Islet precursor cell (in vitro differentiated cells): ENCODE results near the gene UTS2R.

ENCODE experiments used
- DNase-seq: peaks from one replicate; pipeline ENCODE4 v3.0.0-alpha.2; 2018

UTS2R gene

DNA sequence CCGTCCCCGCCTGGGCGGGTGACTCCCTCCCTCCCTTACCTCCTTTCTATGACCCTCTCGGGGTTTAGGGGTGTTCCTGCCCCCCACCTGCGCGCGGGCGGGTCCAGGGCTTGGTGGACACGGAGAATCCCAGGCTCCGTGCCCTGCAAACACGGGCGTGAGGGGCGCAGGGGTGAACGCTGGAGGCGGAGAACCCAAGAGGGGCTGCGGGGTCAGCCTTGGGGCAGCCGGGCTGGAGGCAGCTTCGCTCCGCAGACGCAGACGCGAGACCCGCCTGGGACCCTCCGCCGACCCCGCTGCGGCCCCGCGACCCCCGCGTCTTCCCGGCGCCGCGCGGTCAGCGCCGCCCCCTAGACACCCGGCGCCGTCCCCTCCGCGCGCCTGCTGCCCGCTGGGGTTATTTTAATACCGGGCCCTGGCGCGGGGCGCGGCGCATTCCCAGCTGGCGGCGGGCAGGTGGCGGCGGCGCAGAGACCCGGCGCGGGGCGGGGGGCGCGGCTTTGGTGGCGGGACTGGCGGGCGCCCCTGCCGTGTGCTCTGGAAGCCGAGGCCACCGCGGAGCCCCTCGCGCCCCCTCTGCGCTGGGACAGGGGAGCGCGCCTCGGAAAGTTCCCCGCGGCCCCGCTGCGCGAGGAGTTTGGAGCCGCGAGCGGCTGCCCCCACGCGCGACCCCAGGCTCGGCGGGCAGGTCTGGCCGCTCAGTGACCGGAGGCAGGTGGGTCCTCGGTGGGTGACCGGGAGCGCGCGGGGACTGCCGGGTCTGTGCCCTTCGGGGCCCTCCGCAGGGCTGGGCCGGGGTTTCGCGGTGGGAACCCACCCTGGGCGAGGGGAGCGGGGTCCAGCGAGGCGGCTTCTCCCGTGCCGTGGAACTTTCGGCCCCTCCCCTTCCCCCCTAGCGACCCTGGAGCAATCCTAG lies at the start of gene UTS2R:
Gene UTS2R, plus strand, starts transcription at position 433 of the 916 bp plus-strand sequence. CDS start 2,560 bp downstream, outside the sequence.
- DNase-seq, result no peak

DNA sequence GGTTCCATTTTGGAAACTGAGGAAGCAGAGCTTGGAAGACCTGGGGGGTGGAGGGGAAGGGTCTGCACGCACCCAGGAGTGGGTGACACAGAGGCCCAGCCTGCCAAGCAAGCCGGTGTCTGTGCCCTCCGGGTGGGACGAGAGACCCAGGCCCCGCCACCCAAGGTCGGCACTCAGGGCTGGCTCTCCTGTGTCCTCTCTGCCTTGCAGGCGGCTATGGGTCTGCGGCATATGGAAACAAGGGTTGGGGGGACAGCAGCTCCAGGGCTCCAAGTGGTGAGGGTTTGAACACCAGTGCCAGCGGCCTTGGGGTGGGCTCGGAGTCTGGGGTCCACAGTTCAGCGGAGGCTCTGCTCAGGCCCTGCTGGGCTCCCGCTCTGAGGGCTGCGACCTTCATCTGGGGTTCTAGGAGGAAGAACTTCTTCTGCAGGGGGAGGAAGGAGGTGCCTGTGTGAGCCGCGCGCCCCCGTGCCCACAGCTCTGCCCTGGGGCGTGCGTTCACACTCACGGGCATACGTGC lies 49.6 kb upstream of the UTS2R start:
- DNase-seq, result no peak

DNA sequence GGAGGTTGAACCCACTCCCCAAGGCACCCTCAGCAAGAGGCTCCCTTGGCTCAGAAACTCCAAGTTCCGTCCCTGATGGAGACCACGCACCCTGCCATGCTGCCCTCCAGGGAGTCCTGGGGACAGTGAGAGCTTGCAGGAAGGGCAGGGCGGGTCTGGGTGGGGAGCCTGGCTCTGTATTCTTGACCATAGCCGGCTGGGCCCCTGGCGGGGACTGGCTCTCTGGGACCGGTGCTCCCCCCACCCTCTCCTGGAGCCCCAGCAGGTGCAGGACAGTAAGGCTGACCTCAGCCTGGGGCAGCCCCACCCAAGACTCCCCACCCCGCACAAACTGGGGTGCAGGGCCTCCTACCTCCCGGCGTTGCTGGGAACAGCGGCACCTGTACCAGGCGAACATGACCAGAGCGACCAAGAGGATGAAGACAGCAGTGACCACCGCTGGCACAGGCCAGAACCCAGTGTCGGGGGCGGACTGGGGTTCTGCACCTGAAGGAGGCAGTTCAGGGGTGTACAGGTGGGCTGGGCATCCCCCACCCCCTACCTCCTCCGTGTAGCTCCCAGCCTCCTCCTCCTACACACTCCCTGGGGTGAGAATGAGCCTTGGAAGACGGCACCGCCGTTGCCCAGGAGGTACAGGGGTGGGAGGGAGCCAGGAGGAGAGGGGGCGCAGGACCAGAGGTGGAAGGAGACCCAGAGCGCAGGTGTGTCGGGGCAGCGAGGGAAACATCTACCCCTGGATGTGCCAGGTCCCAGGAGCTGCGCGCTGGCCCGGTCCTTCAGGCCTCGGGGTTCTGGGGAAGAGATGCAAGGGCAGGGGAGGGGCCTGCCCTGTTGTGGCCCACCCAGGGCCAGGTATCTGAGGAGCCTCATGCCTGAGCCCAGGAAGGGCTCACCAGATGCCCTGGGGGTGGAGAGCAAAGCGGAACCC lies 48.8 kb upstream of the UTS2R start:
- DNase-seq, result no peak

DNA sequence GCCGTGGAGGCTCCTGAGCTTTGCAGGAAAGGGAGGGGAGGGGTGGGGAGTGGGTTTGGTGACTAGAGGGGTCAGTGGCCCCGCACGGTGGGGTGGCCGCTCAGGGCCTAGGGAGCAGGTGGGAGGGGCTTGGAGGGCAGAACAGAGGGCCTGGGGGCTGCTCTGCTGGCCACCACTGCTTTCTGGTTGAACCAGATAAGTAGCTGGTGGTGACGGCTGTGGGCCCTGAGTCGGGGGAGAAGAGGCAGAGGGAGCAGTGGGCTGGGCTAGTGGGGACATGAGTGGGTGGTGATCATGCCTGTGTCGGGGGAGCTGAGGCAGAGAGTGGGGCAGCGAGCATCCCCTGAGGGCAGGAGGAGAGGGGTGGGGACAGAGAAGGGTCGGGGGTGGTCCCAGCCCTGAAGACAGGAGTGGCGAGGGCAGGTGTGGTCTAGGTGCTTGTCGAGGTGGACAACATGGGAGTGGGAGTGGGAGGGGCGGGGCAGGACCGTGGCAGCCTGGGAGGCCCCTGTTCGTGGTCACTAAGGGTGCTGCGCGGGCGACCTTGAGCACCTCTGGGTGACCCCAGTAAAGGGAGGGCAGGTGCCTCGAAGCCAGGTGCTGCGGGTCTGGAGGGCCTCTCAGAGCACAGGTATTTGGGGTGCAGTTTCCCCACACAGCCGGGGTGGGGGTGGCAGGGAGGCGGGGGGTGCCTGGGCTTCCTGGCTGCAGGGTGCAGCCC lies 47.9 kb upstream of the UTS2R start:
- no peak for DNase-seq

DNA sequence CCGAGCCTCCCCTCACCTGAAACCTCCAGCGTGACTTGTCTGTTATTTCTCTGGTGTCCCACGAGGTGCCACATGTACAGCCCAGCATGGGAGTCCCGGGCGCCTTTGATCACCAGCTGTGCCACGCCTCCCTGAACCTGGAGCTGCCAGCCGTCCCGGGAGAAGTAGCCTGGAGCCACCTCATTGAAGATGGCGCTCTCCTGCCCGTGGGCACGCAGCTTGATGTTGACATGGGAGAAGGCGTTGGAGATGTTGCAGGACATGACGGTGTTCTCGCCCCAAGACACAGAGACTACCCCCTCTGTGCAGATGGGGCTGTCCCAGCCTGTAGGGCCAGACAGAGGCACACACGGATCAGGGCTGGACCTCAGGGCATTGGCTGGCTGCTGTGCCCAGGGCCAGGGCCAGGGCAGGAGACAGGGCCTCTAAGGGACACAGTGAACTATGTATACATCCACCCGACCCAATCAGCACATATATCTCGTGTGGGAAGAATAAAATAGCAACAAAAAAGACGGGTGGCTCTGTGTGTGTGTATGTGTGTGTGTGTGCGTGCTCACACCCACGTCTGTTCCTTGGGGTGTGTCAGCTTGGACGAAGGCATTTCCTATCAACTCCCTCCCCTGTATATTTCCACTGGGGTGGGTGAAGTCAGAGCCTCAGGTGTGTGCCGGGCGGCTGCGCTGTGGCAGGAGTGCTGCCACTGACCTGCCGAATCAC lies 46.8 kb upstream of the UTS2R start:
- DNase-seq, result no peak

DNA sequence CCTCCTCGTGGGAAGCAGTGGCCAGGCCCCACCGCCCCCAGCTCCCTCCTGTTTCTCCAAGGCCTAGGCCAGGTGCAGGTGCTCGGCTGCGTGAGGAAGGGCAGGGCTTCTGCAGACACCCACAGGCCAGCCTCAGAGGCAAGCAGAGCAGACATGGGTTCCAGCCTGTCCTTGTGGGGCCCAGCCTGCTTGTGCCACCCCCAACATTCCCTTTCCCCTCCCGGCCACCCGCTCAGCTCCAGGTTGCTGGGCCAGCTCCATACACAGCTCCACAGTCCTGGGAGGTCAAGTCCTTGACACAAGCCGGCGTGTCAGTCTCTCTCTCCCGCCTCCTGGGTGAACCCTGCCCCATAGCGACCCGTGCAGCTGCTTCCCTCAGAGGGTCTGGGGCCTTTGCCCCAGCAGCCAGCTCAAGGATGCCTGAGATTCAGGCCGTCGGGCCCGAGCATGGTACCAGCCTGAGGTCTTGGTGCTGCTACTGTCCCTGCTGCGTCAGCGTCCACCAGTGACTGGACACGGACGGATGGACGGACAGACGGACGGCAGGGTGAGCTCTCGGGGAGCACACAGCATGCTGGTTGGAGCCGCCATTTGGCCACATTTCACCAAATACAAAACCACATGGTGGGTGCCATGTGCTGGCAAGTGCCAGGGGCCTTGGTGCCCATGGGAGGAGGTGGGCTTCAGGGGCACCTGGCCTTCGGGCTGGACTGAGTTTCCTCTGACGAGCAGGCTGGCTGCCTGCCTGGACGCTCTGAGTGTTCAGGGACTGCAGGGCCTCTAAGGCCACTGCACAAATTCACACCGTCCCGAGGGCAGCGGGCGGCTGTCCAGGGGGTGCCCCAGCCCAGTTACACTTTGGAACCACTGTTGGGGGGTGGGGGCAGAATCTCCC lies 46.0 kb upstream of the UTS2R start:
- no peak for DNase-seq

DNA sequence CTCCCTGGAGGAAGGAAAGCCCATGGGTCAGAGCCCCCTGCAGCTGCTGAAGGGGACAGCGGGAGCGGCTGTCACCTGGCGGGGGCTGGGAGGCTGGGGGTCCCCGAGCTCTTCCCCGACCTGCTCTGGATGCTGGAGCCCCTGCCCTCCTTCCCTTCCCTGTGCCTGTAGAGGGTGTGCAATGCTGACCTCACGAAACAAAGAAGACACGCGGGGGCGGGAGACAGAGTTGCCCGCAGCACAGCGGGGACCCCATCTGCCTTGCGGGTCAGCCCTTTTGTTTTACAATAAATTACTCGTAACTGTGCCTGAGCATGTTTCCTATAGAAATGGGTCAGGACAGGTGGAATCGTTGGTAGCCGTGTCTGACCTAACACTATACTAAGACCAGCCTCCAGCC lies 44.3 kb upstream of the UTS2R start:
- DNase-seq, result no peak

DNA sequence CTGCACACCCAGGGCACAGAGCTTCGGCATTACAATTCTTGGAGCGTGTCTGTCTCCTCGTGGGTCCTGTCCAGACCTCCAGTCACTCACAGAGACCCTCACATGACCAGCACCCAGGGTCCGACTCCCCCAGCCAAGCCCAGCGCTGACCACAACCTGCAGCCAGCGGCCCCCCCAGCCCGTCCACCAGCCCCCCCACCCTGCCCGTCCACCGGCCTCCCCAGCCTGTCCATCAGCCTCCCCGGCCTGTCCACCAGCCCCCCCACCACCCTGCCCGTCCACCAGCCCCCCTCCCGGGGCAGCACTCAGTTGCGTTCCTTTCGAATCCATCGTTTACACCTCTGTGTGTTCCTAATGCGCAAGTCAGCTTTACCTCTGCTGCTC lies 43.8 kb upstream of the UTS2R start:
- DNase-seq, result no peak

DNA sequence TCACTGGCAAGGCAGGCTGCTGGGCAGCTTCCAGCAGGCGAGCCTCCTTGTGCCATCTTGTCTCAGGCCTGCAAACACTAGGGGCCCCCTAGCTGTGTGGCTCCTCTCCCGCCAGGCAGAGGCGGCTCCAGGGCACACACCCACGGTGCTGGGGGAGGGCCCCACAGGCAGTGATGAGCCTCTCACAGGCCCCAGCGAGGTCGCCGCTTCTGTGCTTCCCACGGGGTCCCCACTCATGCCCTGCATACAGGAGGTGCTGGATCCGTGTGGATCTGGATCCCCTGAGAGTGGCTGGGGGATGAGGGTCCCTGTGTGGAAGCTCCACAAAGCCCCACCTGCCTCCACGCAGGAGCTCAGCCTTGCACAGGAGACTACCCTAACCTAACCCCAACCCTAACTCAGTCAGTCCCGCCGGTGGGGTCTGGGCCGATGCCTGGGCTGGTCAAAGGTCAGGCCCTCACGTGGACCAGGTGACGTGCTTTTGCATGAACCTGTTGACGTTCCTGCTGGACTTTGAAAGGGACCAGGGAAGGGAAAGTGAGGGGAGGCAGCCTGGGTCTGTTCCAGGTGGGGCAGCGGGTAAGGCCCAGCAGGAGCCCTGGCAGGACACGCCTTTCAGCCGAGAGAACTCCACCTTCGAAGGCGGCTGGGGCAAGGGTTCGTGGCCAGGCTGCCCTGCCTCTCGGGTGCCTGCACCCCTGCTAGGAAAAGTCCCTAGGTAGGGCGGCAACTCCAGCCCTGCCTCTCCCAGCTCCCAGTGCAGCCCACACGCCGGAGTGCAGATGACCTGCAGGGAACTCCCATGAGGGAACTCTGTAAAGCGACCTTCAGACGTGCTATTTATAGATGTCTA lies 43.2 kb upstream of the UTS2R start:
- no peak for DNase-seq

DNA sequence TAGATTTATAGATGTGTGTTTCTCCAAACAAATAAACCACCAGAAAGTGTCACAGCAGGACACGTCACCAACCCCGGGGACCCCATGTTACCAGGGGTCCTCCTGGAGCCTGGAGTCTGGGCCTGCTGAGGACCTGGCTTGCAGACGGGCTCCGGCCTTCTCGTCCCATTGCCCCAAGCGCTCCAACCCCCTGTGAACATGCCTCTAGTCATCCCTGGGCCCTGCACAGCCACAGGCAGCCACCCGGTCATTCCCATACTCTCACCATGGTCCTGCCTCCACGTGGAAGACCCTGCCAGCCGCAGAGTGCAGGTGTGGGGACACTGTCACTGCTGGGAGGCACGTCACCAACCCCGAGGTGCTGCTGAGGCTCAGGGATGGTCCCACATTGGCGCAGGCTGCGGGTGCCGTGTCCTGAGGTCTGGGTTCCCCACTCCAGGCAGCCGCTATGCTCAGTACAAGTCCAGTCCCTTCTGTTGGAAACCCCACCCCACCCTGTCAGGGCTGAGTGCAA lies 42.5 kb upstream of the UTS2R start:
- no peak for DNase-seq

DNA sequence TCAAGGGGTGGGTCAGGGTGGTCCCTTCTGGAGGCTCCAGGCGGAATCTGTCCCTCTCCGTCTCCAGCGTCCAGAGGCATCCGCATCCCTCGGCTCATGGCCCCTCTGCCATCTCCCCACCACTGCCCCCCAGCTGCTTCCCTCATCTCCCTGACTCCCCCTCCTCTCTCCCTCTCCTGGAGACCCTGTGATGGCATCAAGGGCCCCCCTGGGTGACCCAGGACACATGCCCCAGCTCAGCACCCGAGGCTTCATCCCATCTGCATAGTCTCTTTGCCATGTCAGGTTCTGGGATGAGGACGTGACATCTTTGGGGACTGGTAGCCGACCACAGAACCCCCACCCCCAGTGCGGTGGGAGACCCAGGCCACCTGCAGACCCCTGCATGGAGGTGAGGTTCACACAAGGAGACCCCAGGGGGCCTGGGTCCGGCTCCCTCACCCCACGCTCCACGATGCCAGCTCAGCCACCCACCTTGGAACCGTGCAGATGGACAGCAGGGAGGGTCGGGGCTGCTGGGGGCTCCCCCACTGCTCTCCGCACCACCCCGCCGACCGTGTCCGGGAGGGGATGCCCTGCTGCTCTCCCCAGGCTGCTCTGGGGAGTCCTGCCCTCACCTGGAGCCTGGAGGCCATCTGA lies 41.8 kb upstream of the UTS2R start:
- DNase-seq, result no peak

DNA sequence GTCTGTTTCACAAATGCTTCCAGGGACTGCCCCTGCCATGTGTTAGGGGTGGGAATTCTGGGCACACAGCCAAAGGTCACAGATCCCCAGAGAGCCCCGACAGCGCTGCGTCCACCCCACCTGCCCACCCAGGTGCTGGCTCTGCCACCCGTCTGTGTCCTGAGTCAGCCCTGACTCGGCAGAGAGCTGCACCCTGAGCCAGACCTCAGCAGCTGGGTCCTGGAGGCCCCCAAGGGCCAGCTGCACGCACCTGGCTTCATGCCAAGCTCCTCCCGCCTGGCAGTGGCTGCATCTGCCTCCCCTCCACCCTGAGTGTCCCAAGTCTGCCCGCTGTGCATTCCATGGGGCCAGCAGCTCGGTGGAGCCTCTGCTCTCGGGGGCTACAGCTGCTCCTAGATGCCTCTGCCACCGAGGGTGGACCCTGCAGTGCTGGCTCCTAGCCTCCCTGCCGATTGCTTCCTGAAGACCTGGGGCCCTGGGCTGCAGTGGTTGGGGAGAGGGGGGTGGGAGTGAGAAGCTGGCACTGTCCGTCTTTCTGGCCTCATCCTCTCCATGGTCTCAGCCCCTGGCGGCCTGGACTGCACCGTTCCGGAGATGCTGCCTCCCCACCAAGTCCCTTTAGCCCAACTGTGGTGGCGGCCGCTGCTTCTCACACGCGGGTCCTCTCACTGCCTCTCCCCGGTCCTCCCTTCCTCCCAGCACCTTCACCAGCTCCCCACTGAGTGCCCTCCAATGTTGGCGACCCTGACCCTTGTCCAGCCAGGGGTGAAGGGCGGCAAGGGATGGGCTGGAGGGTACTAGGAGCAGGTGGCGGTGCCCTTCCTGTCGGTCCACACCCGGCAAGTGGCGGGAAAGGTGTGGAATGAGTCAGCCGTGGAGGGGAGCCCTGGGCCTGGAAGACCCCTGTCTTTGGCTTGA lies 41.0 kb upstream of the UTS2R start:
- no peak for DNase-seq

DNA sequence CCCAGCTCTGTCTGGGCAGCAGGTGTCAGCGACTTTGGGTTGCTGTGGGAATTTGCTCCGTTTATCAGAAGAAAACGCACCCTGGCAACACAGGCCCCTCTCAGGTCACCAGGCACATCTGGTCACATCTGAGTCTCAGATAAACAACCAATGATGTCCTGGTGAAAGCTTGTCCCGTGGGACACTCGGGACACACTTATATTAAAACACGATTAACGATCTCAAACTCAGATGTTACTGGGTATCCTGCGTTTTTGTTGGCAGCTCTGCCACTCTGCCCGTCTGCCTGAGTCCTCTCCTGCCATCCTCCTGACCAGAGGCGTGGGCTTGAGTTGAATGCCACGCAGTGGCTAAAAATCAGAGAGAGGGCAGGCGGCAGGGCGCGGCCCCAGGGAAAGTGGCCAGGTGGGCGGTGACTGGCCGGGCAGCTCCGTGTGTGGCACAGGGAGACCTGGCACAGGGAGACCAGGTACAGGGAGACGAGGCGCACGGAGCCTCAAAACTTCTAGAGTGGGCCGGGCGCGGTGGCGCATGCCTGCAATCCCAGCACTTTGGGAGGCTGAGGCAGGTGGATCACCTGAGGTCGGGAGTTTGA lies 40.1 kb upstream of the UTS2R start:
- no peak for DNase-seq

DNA sequence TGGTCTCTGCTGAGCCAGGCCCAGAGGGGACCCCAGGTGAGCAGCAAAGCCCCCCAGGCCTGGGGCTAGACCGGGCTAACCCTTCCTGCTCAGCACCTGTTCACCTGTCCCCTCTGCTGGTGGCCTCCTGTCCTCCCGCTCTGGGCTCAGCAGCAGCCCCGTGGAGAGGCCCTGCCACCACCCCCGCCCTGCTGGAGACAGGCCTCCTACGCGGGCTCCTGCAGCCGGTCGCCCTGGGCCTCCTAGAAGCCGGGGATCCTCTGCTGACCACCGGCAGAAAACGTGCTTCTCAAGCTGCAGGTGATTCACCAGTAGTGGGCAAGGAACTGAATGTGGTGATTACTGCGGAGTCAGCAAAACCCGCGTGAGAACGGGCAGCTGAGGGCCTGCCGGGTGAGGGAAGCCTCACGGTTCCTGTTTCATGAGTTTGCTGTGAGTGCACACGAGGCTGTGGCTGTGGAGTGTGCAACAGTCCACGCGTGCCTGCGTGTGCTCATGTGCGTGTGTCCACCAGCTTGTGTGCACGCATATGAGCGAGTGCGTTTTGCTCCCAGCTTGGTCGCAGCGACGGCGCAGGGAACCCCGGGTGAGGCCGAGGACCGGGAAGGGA lies 38.8 kb upstream of the UTS2R start:
- peak; percentile 81 for DNase-seq

DNA sequence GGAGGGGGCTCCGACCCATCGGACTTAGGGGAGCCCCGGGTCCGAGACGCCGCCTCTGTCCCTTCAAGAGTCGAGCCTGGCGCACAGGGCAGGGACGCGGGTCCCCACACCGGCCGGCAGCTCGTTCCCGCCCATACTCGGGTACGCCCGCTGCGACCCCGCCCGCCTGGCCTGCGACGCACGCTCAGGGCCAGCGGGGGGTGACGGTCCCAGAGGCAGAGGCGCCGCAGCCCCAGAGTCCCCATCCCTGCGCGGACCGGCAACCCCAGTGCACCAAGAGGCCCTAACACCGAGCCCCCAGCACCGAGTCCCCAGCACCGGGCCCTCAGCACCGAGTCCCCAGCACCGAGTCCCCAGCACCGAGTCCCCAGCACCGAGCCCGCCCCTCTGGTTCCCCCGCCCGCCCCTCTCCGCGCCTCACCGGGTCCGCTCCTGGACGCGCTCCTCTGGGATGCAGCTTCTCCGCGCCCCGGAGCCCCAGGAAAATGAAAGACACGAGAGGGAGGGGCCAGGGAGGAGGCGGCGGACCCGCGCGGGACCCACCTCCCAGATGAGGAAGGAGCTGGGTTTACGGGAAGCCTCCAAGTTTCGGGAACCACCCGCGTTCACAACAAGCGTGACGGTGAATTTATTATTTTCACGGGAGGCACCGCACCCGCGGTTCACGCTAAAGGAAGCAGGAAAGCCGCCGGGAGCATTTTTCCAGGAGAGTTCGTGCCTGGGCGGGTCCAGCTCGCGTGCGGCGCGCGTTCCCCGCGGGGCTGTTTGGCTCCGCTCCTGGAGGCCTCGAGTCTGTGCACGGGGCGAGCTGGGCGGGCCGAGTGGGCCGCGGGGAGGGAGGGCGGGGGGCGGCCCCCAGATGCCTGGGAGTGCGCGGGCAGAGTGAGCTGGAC lies 38.0 kb upstream of the UTS2R start, which contains the start of gene SECTM1:
Gene SECTM1, minus strand, starts transcription at position 488 of the 893 bp plus-strand sequence. CDS start 6,526 bp downstream, outside the sequence.
- no peak for DNase-seq

DNA sequence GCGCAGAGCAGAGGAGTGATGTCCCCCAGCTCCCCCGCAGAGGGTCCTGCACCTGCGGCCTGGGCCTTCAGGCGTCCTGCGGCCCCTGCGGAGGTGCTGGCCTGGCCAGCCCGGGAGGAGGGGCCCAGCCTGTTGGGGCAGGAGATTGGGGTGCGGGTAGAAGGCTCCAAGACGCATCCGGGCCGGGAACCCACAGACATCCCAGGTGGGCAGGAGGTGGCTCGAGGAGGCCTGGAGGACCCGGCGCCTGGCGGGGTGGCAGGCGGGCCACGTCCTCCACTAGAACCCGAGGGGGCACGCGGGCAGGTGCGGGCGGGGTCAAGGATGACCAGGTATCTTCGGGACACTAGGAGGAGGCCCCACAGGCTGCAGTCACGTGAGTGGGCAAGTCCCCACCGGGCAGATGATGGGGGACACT lies 37.4 kb upstream of the UTS2R start:
- no peak for DNase-seq
